Liver (tissue), 9 donors: Measurements from ENCODE around the gene UBTD1. TPM values are rescaled to one million over a fixed set of nuclear protein-coding genes. Genes with fewer than 3 reads are reported as not detected.

ENCODE experiments used
- DNase-seq: peaks from one replicate; pipeline ENCODE4 v3.0.0-alpha.2; 2017; ENCODE audit warnings: low spot score
- H3K27ac ChIP-seq, 2 donors: one replicate each; pipeline ENCODE4 v1.7.0; 2013; ENCODE audit warnings: inconsistent platforms in 2 of 2, low read length in 2 of 2, control low read depth in 1 of 2, low read depth in 1 of 2, mild to moderate bottlenecking in 1 of 2
- H3K27me3 ChIP-seq, 4 donors: one replicate each; pipeline versions ENCODE4 v1.6.1 to v1.7.0; 2013; ENCODE audit warnings: low read length in 3 of 4, inconsistent platforms in 1 of 4, mild to moderate bottlenecking in 1 of 4, moderate library complexity in 1 of 4; ENCODE audit not compliant: control insufficient read depth in 4 of 4, insufficient read depth in 4 of 4
- H3K36me3 ChIP-seq, 4 donors: one replicate each; pipeline versions ENCODE4 v1.6.1 to v1.7.0; 2013; ENCODE audit warnings: low read length in 3 of 4, mild to moderate bottlenecking in 3 of 4, low read depth in 1 of 4, moderate library complexity in 1 of 4; ENCODE audit not compliant: control insufficient read depth in 4 of 4, insufficient read depth in 3 of 4
- H3K4me1 ChIP-seq, 4 donors: one replicate each; pipeline versions ENCODE4 v1.6.1 to v1.7.0; 2013; ENCODE audit warnings: low read length in 3 of 4, mild to moderate bottlenecking in 3 of 4, moderate library complexity in 1 of 4; ENCODE audit not compliant: control insufficient read depth in 4 of 4, insufficient read depth in 4 of 4
- H3K4me3 ChIP-seq, 3 donors: one replicate each; pipeline versions ENCODE4 v1.6.1 to v1.7.0; 2013; ENCODE audit warnings: low read length in 3 of 3, control low read depth in 1 of 3, low read depth in 1 of 3, mild to moderate bottlenecking in 1 of 3
- H3K9ac ChIP-seq, 2 donors: one replicate each; pipeline ENCODE4 v1.7.0; 2013; ENCODE audit warnings: low read length in 2 of 2, mild to moderate bottlenecking in 2 of 2, moderate library complexity in 2 of 2, control low read depth in 1 of 2, low read depth in 1 of 2
- H3K9me3 ChIP-seq, 4 donors: one replicate each; pipeline versions ENCODE4 v1.6.1 to v1.7.0; 2013; ENCODE audit warnings: low read length in 3 of 4; ENCODE audit not compliant: control insufficient read depth in 4 of 4
- EGR1 ChIP-seq, 2 donors: IDR thresholded peaks; 2 replicates each; pipeline ENCODE4 v1.6.1; 2016 to 2018; ENCODE audit warnings: antibody characterized with exemption in 2 of 2, low read depth in 2 of 2
- FOXA1 ChIP-seq: IDR thresholded peaks from 2 replicates; pipeline ENCODE4 v1.6.1; 2016; ENCODE audit warnings: antibody characterized with exemption
- FOXA2 ChIP-seq: IDR thresholded peaks from 2 replicates; pipeline ENCODE4 v1.6.1; 2016; ENCODE audit warnings: antibody characterized with exemption
- GABPA ChIP-seq, 2 donors: IDR thresholded peaks in 1 of 2; conservative IDR thresholded peaks in 1 of 2; 2 replicates each; pipeline ENCODE4 v1.6.1; 2016; ENCODE audit warnings: antibody characterized with exemption in 2 of 2, mild to moderate bottlenecking in 1 of 2, moderate library complexity in 1 of 2
- HNF4A ChIP-seq, 2 donors: conservative IDR thresholded peaks; 2 replicates each; pipeline ENCODE4 v1.6.1; 2016; ENCODE audit warnings: antibody characterized with exemption in 2 of 2, mild to moderate bottlenecking in 2 of 2
- HNF4G ChIP-seq: IDR thresholded peaks from 2 replicates; pipeline ENCODE4 v1.6.1; 2016; ENCODE audit warnings: antibody characterized with exemption
- JUND ChIP-seq, 2 donors: IDR thresholded peaks; 2 replicates each; pipeline ENCODE4 v1.6.1; 2016; ENCODE audit warnings: antibody characterized with exemption in 2 of 2
- NR2F2 ChIP-seq: IDR thresholded peaks from 2 replicates; pipeline ENCODE4 v1.6.1; 2016; ENCODE audit warnings: antibody characterized with exemption
- RAD21 ChIP-seq, 2 donors: IDR thresholded peaks; 2 replicates each; pipeline ENCODE4 v1.6.1; 2016; ENCODE audit warnings: antibody characterized with exemption in 2 of 2, mild to moderate bottlenecking in 2 of 2
- RXRA ChIP-seq, 2 donors: IDR thresholded peaks; 2 replicates each; pipeline ENCODE4 v1.6.1; 2017 to 2018; ENCODE audit warnings: antibody characterized with exemption in 2 of 2, mild to moderate bottlenecking in 1 of 2
- SP1 ChIP-seq: IDR thresholded peaks from 2 replicates; pipeline ENCODE4 v1.6.1; 2018; ENCODE audit warnings: antibody characterized with exemption, mild to moderate bottlenecking
- TAF1 ChIP-seq: conservative IDR thresholded peaks from 2 replicates; pipeline ENCODE4 v1.6.1; 2016; ENCODE audit warnings: antibody characterized with exemption, mild to moderate bottlenecking
- YY1 ChIP-seq: IDR thresholded peaks from 2 replicates; pipeline ENCODE4 v1.6.1; 2016; ENCODE audit warnings: antibody characterized with exemption, mild to moderate bottlenecking
- WGBS: extraction: QIAGEN DNeasy Blood & Tissue Kit; methylation state at CpG from one replicate; pipeline ENCODE4 v1.1.7; 2013; 5-methylcytosine and 5-hydroxymethylcytosine counted together
- polyA plus RNA-seq, 2 donors: library from polyadenylated mRNA; stranded (reverse) in 1 of 2; unstranded in 1 of 2; fragments of 200-250 nt in 1 of 2; fragments of >200 nt in 1 of 2; fragmentation: Nextera tagmentation in 1 of 2; extraction: Ambion mirVana in 1 of 2; gene quantifications; one replicate each; pipeline versions ENCODE4 v1.2.1 to v1.2.3, GENCODE V29; 2013 to 2015
- total RNA-seq, 2 donors: library from RNA; depleted of rRNA; stranded (reverse); fragments of >200 nt; gene quantifications; one replicate each; pipeline ENCODE4 v1.2.3, GENCODE V29; 2014
- TF ChIP-seq, protein P1 (sequence below): IDR thresholded peaks from 2 replicates; pipeline ENCODE4 v1.6.1; 2016; ENCODE audit warnings: antibody characterized with exemption
- TF ChIP-seq, protein P2 (sequence below): IDR thresholded peaks from 2 replicates; pipeline ENCODE4 v1.6.1; 2016; ENCODE audit warnings: antibody characterized with exemption, mild to moderate bottlenecking
- TF ChIP-seq, protein P3 (sequence below): fragments of 150-350 bp; IDR thresholded peaks from 2 replicates; pipeline ENCODE4 v1.5.1; 2017; ENCODE audit warnings: improper control_type of control experiment, low read depth, low read length; ENCODE audit not compliant: missing input control
- TF ChIP-seq, protein P4 (sequence below): IDR thresholded peaks from 2 replicates; pipeline ENCODE4 v1.6.1; 2016; ENCODE audit warnings: antibody characterized with exemption
- TF ChIP-seq, protein P5 (sequence below): IDR thresholded peaks from 2 replicates; pipeline ENCODE4 v1.6.1; 2016; ENCODE audit warnings: antibody characterized with exemption
- donor health status: healthy.
- donor health status: healthy.
- donor health status: healthy.
- donor health status: healthy.
- donor health status: healthy.

The UBTD1 gene
- total and polyA plus RNA-seq, 4 donors = 2.7 to 11.0 (median 9.3) TPM

DNA sequence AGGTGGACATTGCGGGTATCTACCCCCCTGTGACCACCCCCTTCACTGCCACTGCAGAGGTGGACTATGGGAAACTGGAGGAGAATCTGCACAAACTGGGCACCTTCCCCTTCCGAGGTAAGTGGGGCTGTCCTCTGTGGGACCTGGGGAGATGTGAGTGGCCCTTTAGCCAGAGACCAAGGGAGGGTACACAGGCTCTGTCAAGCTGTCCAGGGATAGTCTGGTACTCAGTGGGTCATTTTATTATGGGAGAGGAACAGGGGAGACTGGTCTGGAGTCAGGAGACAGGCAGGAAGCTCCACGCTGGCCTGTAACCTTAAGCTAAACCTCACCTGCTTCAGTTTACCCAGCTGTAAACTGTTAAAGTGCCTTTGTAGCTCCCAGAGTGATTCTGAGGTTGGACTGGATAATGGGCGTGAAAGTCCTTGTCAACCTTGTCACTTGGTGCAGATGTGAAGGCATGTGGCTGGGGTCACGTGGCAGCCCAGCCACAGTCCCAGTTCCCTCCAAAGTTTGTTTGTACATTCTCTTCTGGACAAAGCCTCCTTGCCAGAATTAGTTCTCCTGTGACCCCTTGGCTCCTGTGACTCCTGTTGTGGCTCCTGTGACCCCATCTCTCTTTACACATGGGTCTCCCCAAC, 86.2 kb downstream of the UBTD1 start:
- Histone ChIP-seq H3K27ac (peak overlapping the region; percentile 87 to 89), H3K9ac (peak overlapping the region in 1 of 2 donors; percentile 78), H3K36me3 (no peaks in the 10 kb centered on the region), H3K4me1 (peaks cover 7 to 52% (median 35%) of the 10 kb centered on the region in 4 donors), H3K4me3 (peak overlapping the region; percentile 16 to 56 (median 33)), H3K9me3 (no peaks in the 10 kb centered on the region), H3K27me3 (no peaks in the 10 kb centered on the region)
- TF ChIP-seq, protein P1, sequence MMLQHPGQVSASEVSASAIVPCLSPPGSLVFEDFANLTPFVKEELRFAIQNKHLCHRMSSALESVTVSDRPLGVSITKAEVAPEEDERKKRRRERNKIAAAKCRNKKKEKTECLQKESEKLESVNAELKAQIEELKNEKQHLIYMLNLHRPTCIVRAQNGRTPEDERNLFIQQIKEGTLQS = no peak
- peak in 1 of 2 donors; percentile 54 for TF ChIP-seq HNF4A (conservative IDR thresholded peaks at IDR 0.05)
- no peak for TF ChIP-seq FOXA1
- TF ChIP-seq, protein P2, sequence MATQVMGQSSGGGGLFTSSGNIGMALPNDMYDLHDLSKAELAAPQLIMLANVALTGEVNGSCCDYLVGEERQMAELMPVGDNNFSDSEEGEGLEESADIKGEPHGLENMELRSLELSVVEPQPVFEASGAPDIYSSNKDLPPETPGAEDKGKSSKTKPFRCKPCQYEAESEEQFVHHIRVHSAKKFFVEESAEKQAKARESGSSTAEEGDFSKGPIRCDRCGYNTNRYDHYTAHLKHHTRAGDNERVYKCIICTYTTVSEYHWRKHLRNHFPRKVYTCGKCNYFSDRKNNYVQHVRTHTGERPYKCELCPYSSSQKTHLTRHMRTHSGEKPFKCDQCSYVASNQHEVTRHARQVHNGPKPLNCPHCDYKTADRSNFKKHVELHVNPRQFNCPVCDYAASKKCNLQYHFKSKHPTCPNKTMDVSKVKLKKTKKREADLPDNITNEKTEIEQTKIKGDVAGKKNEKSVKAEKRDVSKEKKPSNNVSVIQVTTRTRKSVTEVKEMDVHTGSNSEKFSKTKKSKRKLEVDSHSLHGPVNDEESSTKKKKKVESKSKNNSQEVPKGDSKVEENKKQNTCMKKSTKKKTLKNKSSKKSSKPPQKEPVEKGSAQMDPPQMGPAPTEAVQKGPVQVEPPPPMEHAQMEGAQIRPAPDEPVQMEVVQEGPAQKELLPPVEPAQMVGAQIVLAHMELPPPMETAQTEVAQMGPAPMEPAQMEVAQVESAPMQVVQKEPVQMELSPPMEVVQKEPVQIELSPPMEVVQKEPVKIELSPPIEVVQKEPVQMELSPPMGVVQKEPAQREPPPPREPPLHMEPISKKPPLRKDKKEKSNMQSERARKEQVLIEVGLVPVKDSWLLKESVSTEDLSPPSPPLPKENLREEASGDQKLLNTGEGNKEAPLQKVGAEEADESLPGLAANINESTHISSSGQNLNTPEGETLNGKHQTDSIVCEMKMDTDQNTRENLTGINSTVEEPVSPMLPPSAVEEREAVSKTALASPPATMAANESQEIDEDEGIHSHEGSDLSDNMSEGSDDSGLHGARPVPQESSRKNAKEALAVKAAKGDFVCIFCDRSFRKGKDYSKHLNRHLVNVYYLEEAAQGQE = no peak
- TF ChIP-seq YY1 = peak; percentile 58
- no peak for TF ChIP-seq EGR1 (IDR thresholded peaks at IDR 0.05; ENCODE audit: low read depth in 2 of 2)
- TF ChIP-seq, protein P3, sequence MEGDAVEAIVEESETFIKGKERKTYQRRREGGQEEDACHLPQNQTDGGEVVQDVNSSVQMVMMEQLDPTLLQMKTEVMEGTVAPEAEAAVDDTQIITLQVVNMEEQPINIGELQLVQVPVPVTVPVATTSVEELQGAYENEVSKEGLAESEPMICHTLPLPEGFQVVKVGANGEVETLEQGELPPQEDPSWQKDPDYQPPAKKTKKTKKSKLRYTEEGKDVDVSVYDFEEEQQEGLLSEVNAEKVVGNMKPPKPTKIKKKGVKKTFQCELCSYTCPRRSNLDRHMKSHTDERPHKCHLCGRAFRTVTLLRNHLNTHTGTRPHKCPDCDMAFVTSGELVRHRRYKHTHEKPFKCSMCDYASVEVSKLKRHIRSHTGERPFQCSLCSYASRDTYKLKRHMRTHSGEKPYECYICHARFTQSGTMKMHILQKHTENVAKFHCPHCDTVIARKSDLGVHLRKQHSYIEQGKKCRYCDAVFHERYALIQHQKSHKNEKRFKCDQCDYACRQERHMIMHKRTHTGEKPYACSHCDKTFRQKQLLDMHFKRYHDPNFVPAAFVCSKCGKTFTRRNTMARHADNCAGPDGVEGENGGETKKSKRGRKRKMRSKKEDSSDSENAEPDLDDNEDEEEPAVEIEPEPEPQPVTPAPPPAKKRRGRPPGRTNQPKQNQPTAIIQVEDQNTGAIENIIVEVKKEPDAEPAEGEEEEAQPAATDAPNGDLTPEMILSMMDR = no peak
- TF ChIP-seq GABPA (IDR thresholded peaks at IDR 0.05 in 1 of 2, conservative IDR thresholded peaks at IDR 0.05 in 1 of 2) = no peak
- no peak for TF ChIP-seq RAD21 (IDR thresholded peaks at IDR 0.05)
- TF ChIP-seq TAF1 = no peak
- peak; percentile 39 for TF ChIP-seq NR2F2
- TF ChIP-seq FOXA2 = no peak
- TF ChIP-seq HNF4G = no peak
- TF ChIP-seq RXRA (IDR thresholded peaks at IDR 0.05) = peak; percentile 45 to 74
- TF ChIP-seq SP1 = peak; percentile 20
- TF ChIP-seq, protein P4, sequence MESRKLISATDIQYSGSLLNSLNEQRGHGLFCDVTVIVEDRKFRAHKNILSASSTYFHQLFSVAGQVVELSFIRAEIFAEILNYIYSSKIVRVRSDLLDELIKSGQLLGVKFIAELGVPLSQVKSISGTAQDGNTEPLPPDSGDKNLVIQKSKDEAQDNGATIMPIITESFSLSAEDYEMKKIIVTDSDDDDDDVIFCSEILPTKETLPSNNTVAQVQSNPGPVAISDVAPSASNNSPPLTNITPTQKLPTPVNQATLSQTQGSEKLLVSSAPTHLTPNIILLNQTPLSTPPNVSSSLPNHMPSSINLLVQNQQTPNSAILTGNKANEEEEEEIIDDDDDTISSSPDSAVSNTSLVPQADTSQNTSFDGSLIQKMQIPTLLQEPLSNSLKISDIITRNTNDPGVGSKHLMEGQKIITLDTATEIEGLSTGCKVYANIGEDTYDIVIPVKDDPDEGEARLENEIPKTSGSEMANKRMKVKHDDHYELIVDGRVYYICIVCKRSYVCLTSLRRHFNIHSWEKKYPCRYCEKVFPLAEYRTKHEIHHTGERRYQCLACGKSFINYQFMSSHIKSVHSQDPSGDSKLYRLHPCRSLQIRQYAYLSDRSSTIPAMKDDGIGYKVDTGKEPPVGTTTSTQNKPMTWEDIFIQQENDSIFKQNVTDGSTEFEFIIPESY = no peak
- TF ChIP-seq, protein P5, sequence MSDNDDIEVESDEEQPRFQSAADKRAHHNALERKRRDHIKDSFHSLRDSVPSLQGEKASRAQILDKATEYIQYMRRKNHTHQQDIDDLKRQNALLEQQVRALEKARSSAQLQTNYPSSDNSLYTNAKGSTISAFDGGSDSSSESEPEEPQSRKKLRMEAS = peak; percentile 90
- TF ChIP-seq JUND (IDR thresholded peaks at IDR 0.05) = no peak
- 41% methylated on average over 5 of the region's 5 CpGs for WGBS
- no peak for DNase-seq
